ENCODE data around the gene MED12L. TPM values are rescaled to one million over a fixed set of nuclear protein-coding genes. Genes with fewer than 3 reads are reported as not detected.

MED12L gene
- total and polyA plus RNA-seq, 7 donors, result 0.01 to 2.6 (median 0.17) TPM

DNA sequence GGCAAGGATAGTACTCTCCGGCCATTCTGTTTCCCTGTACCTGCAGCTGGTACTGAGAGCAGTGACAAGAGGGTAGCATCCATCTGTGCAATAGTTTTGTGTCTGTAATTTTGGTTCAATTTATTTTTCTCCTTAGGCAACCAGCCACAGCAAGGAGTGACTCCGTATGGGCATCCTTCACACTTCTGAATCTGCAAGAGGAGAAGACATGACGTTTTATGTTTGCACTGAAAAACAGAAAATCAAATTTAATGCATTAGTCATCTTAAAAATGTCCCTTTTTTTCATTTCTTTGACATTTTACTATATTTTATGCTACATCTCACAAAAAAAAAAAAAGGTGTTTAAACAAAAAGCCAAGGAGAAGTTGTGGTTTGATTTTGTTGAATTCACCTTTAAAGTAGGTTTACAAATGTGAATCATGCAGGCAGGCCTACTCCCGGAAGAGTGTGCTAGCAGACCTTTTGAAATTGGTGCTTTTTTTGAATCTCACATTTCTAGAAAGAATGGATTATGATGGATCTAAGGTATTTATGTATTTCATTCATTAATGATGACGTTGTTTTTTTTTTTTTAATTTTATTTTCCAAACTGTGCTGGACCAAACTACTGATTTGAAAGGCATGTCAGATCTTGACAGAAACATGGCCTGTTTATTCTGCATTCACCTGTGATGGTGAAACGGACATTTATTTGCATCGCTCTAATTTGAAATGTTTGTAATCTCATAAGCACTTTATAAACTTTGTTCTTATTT, 347.3 kb downstream of the MED12L start:
- Histone ChIP-seq H3K4me3 (no peak overlapping the region), H3K36me3 (ENCODE audit: insufficient read depth in 1 of 2, low read depth in 1 of 2) (no peaks in the 10 kb centered on the region), H3K27ac (no peak overlapping the region), H3K9me3 (no peaks in the 10 kb centered on the region), H3K27me3 (ENCODE audit: insufficient read depth in 3 of 3, low read length in 2 of 3) (no peaks in the 10 kb centered on the region), H3K4me1 (no peaks in the 10 kb centered on the region)
- intact Hi-C loops (cut with DNase I), result loop anchor here in 1 of 2 donors (10.0 kb wide), 1 partner anchor 472 kb away; no protein-coding TSS in a partner anchor
- ATAC-seq (no peak), DNase-seq (no peak)
- TF ChIP-seq, protein P1, sequence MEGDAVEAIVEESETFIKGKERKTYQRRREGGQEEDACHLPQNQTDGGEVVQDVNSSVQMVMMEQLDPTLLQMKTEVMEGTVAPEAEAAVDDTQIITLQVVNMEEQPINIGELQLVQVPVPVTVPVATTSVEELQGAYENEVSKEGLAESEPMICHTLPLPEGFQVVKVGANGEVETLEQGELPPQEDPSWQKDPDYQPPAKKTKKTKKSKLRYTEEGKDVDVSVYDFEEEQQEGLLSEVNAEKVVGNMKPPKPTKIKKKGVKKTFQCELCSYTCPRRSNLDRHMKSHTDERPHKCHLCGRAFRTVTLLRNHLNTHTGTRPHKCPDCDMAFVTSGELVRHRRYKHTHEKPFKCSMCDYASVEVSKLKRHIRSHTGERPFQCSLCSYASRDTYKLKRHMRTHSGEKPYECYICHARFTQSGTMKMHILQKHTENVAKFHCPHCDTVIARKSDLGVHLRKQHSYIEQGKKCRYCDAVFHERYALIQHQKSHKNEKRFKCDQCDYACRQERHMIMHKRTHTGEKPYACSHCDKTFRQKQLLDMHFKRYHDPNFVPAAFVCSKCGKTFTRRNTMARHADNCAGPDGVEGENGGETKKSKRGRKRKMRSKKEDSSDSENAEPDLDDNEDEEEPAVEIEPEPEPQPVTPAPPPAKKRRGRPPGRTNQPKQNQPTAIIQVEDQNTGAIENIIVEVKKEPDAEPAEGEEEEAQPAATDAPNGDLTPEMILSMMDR (IDR thresholded peaks at IDR 0.05), result no peak
- whole genome bisulfite sequencing, 3 donors, result 82 to 92% (median 88%) methylated on average over 7 of the region's 7 CpGs

DNA sequence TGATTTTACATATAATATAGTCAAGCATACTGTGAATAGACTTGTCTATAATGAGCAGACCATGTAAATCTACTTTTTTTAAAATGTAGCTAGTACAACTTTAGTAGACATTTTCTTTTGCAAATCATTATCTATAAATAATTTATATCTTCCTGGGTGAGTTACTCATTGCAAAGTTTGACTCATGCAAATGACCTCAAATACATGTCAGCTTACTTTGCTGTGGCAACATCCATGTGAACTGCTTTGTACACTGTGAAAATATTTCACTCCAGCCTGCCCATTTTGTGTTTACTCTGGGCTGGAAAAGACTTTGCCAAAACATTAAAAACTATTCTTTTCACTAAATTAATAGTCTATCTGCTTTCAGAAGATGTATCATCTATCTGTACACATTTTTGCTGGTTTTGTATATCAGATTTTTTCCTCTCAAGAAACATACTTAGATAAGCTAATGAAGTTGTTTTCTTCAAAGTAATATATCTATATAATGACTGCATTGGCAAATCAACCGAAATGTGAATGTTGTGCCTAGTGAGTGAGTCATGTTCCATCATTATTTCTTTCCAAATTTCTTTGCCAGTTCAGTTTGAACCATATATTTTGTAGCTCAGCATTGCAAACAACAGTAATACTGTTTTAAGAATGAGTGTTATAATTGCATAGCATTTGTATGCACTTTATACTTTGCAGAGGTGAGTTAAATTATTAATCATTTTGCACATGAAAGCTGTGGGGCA, 348.9 kb downstream of the MED12L start:
- DNase-seq (no peak), ATAC-seq (no peak)
- Histone ChIP-seq H3K4me1 (no peaks in the 10 kb centered on the region), H3K36me3 (ENCODE audit: insufficient read depth in 1 of 2, low read depth in 1 of 2) (no peaks in the 10 kb centered on the region), H3K27me3 (ENCODE audit: insufficient read depth in 3 of 3, low read length in 2 of 3) (no peaks in the 10 kb centered on the region), H3K27ac (no peak overlapping the region), H3K4me3 (no peak overlapping the region), H3K9me3 (no peaks in the 10 kb centered on the region)
- TF ChIP-seq, protein P1 (IDR thresholded peaks at IDR 0.05), result no peak
- intact Hi-C loops (cut with DNase I), result loop anchor here in 1 of 2 donors (10.0 kb wide), 1 partner anchor 470 kb away; no protein-coding TSS in a partner anchor
- 49 to 71% (median 67%) methylated on average over 1 of the region's 1 CpG for WGBS, 3 donors

DNA sequence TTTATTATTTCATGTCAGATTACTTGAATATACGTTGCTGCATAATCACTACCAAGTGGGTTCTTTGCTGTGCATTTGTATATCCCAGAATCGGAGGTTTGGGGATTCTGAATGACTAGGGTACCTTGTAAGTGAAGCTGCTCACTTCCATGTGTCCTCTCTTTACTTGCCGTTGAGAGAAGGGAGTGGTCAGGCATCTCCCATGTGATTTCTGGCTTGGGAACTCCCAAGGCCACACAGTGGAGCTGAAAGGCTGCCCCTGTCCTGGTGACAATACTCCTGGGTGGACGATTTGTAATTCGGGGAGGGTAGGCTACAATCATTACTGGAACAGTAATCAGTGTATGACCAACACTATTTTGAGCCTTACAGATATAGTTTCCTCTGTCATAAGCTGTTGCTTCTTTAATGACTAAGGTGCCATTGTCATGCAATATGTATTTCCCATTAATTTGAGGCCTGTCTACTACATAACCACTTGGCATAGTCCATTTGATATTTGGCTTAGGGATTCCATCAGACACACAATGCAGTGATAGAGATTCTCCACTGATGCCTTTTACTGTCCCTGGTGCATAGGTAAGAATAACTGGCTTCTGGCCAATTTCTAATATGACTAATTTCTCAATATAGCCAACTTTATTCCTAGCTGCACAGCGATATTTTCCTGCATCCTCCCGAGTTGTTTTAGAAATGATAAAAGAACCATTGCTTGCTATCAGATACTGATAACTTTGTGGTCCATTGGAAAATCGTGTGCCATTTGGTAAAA, 351.4 kb downstream of the MED12L start:
- TF ChIP-seq, protein P1 (IDR thresholded peaks at IDR 0.05), result no peak
- ATAC-seq, result no peak
- no peaks in the 10 kb centered on the region for H3K27me3 ChIP-seq (ENCODE audit: insufficient read depth in 3 of 3, low read length in 2 of 3)
- no peak for DNase-seq
- no peaks in the 10 kb centered on the region for H3K36me3 ChIP-seq (ENCODE audit: insufficient read depth in 1 of 2, low read depth in 1 of 2)
- no peaks in the 10 kb centered on the region for H3K4me1 ChIP-seq
- WGBS, 3 donors, result 82 to 88% (median 85%) methylated on average over 8 of the region's 8 CpGs
- intact Hi-C loops (cut with DNase I), result loop anchor here (5.0 to 10.0 kb wide), 4 partner anchors 225 to 480 kb away; no protein-coding TSS in a partner anchor
- H3K4me3 ChIP-seq, result no peak overlapping the region
- no peak overlapping the region for H3K27ac ChIP-seq
- H3K9me3 ChIP-seq, result no peaks in the 10 kb centered on the region

DNA sequence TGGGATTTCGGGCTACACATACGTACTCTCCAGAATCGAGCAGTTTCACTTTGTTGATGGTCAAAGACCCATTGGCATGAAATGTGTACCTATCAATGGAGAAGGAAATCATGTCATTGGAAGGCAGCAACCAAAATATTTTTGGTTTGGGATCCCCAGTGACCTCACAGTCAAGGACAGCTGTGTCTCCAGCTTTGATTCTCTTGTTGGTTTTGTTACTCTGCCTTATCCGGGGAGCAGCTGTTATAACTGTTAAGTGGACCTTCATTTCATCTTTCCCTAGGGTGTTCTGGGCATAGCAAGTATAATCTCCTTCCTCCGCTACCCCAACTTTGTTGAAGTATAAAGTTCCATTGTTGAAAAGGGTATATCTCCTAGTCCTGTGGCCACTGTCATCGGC, 352.4 kb downstream of the MED12L start:
- intact Hi-C loops (cut with DNase I), result loop anchor here (2.0 to 10.0 kb wide), 5 partner anchors 224 to 479 kb away; no protein-coding TSS in a partner anchor
- Histone ChIP-seq H3K36me3 (ENCODE audit: insufficient read depth in 1 of 2, low read depth in 1 of 2) (no peaks in the 10 kb centered on the region), H3K4me3 (no peak overlapping the region), H3K27me3 (ENCODE audit: insufficient read depth in 3 of 3, low read length in 2 of 3) (no peaks in the 10 kb centered on the region), H3K4me1 (no peaks in the 10 kb centered on the region), H3K27ac (no peak overlapping the region), H3K9me3 (no peaks in the 10 kb centered on the region)
- TF ChIP-seq, protein P1 (IDR thresholded peaks at IDR 0.05), result no peak
- DNase-seq (no peak), ATAC-seq (no peak)
- WGBS, 3 donors, result 77 to 86% (median 83%) methylated on average over 6 of the region's 6 CpGs
